Vagina (tissue), 2 donors: Measurements from ENCODE around the gene FGF1.

Source experiments
- CTCF ChIP-seq, 3 experiments: fragments of 450-650 bp in 2 of 3; fragments of 200-600 bp in 1 of 3; sonication (generic) in 1 of 3; IDR thresholded peaks; one replicate each; pipeline ENCODE4 v1.5.1; 2017 to 2019; ENCODE audit warnings: antibody characterized with exemption in 3 of 3, mild to moderate bottlenecking in 2 of 3, moderate library complexity in 2 of 3
- POLR2A ChIP-seq, 2 donors: fragments of 450-650 bp; IDR thresholded peaks; one replicate each; pipeline ENCODE4 v1.6.1; 2017; ENCODE audit warnings: antibody characterized with exemption in 2 of 2, mild to moderate bottlenecking in 2 of 2, moderate library complexity in 2 of 2

GRCh38 chr5:142569905-142570304 lies 116.0 kb downstream of the FGF1 start:
- TF ChIP-seq POLR2A (IDR thresholded peaks at IDR 0.05) = no peak
- TF ChIP-seq CTCF (IDR thresholded peaks at IDR 0.05) = no peak
